ENCODE data around the gene UCK2. TPM values are rescaled to one million over a fixed set of nuclear protein-coding genes. Genes with fewer than 3 reads are reported as not detected.

The UCK2 gene
- total and polyA plus RNA-seq, 2 experiments from 2014 or later = 101 to 149 TPM

GRCh38 chr1:165863346-165863745 is 35.9 kb downstream of the UCK2 start (continued):
- TF ChIP-seq ZNF462 (CRISPR knock-in tag; IDR thresholded peaks at IDR 0.05) = no peak

- ATAC-seq (no peak; the same call in 2 of the 3 replicates), DNase-seq (ENCODE audit: low spot score) (no peak)
- H3K36me3 ChIP-seq (ENCODE audit: insufficient read depth) = no peaks in the 10 kb centered on the region
- no peak overlapping the region for H3K4me3 Mint-ChIP-seq
- H3K79me2 ChIP-seq (replicated peaks; ENCODE audit: insufficient read depth) = peaks cover 98% of the 10 kb centered on the region
- H3K27me3 ChIP-seq (ENCODE audit: insufficient read depth) = no peaks in the 10 kb centered on the region
- no peak overlapping the region for H3K4me3 ChIP-seq
- peaks cover 80% of the 10 kb centered on the region for H4K20me1 ChIP-seq (replicated peaks; ENCODE audit: insufficient read depth)
- no peak overlapping the region for H2AFZ ChIP-seq
- H3K4me1 ChIP-seq (ENCODE audit: insufficient read depth) = peaks cover 59% of the 10 kb centered on the region
- peaks cover under 1% of the 10 kb centered on the region; the same call in 1 of the 3 replicates for H3K9me3 Mint-ChIP-seq
- H3F3A ChIP-seq (replicated peaks; ENCODE audit: low read depth) = no peaks in the 10 kb centered on the region; the same call in 1 of the 2 replicates
- H3K4me1 Mint-ChIP-seq = peaks cover 48% of the 10 kb centered on the region
- no peak overlapping the region for H3K27ac Mint-ChIP-seq
- no peaks in the 10 kb centered on the region for H3K27me3 Mint-ChIP-seq (ENCODE audit: insufficient read depth, low read depth, poor library complexity)
- no peaks in the 10 kb centered on the region; the same call in 1 of the 2 replicates for H3K9me2 ChIP-seq (ENCODE audit: insufficient read depth)
- H3K36me3 Mint-ChIP-seq (ENCODE audit: low read depth) = peaks cover 6% of the 10 kb centered on the region
- H3K27ac ChIP-seq (ENCODE audit: low read depth) = peak overlapping the region; percentile 47; the same call in 1 of the 2 replicates
- no peak overlapping the region; the same call in 1 of the 2 replicates for H3K4me2 ChIP-seq
- no peak for TF ChIP-seq STAT1 (IDR thresholded peaks at IDR 0.05; ENCODE audit: unreplicated experiment)
- TF ChIP-seq, protein P1, sequence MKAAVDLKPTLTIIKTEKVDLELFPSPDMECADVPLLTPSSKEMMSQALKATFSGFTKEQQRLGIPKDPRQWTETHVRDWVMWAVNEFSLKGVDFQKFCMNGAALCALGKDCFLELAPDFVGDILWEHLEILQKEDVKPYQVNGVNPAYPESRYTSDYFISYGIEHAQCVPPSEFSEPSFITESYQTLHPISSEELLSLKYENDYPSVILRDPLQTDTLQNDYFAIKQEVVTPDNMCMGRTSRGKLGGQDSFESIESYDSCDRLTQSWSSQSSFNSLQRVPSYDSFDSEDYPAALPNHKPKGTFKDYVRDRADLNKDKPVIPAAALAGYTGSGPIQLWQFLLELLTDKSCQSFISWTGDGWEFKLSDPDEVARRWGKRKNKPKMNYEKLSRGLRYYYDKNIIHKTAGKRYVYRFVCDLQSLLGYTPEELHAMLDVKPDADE (IDR thresholded peaks at IDR 0.05) = no peak
- no peak for TF ChIP-seq ZNF462 (CRISPR knock-in tag; IDR thresholded peaks at IDR 0.05)
- TF ChIP-seq EZH2 (IDR thresholded peaks at IDR 0.05; ENCODE audit: low read depth, unreplicated experiment) = no peak
- TF ChIP-seq EZH2phosphoT487 (IDR thresholded peaks at IDR 0.05; ENCODE audit: unreplicated experiment) = no peak
Measured at GRCh38 chr1:165865633-165866340, 38.4 kb downstream of the UCK2 start.
